HG02610 (cell line): ENCODE measurements around the gene MISP.
A peak's percentile ranks its signal among the peaks of the same experiment; 100 is the strongest.

Experiments used
- ATAC-seq: cut with Tn5 transposase; IDR thresholded peaks from one replicate; pipeline ENCODE4 v1.9.1; 2021; ENCODE audit warnings: mild to moderate bottlenecking, moderate library complexity; ENCODE audit not compliant: unreplicated experiment

Gene MISP

DNA sequence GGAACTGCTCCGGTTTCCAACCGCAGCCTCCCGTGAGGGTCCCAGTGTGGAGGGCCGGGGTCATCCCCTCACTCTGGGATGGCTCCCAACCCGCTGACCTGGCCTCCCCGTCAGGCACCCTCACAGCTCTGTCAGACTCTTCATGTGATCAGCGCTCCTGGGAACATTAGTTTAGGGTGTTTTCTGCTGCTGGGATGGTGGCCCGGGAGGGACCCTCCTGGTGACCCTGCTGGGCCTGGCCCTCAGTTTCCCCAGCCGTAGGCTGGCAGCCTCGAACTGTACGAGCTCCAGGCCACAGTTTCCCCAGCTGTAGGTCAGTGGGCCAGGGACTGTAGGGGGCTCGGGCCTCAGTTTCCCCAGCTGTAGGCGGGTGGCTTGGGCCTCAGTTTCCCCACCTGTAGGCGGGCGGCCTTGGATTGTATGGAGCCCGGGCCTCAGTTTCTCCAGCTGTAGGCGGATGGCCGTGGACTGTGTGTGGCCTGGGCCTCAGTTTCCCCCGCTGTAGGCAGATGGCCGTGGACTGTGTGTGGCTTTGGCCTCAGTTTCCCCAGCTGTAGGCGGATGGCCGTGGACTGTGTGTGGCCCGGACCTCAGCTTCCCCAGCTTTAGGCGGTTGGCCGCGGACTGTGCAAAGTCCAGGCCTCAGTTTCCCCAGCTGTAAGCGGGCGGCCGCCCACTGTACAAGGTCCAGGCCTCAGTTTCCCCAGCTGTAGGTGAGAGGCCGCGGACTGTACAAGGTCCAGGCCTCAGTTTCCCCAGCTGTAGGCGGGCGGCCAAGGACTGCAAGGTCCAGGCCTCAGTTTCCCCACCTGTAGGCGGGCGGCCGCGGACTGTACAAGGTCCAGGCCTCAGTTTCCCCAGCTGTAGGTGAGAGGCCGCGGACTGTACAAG, 45.0 kb downstream of the MISP start:
- ATAC-seq = no peak

DNA sequence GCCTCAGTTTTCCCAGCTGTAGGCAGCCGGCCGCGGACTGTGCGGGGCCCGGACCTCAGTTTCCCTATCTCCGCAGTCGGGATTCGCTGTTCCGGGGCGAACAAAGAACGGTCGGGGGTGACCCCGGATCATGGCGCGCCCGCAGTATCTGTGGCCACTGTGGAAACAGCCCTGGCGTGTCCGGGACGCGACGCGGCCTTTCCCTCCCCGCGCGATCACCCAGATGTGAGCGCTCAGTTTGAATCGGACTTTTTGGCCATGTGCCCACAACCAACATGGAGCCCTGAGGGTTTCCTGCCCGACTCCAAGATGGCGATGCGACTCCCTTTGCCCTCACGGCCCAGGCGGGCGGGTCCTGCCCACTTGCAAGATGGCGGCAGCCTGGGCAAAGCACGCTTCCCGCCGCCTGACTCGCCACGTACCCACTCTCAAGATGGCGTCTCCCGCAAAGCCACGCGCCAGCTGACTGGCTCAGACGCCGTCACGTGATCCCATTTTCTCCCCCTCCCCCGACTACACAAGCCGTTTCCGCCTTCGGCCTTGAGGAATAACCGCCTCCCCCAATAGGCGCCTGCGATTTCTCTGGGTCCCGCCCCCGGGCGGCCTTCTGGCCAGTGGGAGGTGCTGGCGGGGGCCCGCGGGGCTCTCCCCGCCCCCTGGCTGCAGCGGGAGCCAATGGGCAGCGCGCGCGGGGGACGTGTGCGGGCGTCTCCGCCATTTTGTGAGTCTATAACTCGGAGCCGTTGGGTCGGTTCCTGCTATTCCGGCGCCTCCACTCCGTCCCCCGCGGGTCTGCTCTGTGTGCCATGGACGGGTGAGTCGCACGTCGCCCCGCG, 46.0 kb downstream of the MISP start, which contains the start of gene PTBP1:
TSS of gene PTBP1 (plus strand) at position 761 of the 836 bp plus-strand sequence. CDS start at position 807, 46 bp downstream.
- peak; percentile 79 for ATAC-seq

DNA sequence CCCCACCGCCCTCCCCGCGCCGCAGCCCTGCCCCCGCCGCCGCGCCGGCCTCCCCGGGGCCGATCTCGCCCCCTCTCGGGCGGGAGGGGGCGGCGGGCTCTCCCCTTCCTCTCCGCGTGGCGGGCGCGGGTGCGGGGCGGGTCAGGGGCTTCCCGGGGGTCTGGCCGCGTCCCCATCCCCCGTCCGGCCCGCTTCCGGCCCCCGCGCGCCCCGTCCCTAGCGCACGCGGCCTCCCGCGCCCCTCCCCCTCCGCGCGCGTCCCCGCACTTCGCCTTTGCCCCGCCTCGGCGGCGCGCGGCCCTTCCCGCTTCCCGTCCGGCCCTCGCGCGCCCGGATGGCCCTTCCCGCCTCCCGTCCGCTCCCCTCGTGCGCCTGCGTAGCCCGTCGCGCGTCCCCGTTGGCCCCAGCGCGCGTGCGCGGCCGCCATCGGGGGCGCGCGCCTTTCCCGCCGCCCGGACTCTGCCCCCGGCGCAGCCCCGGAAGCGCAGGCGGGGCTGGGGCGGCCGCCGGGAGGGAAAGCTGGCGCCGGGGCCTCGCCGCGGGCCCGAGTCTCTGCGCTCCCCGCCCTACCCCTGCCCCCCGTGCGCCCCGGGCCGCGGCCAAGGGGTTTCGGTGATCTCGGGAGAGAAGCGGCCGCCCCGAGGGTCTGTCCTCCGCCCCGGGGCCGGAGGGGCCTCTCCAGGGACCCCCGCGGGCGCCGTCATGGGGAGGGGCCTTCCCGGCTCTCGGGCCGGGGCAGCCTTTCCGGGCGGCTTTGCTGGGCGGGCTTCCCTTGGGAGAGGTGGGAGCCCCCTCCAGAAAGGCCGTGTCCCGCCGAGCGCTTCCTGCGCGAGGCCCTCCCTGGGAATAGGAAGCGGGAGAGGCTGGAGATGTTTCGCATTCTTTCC, 46.9 kb downstream of the MISP start:
- peak; percentile 35 for ATAC-seq

- ATAC-seq = no peak
These were observed 47.6 kb downstream of the MISP start for GRCh38 chr19:798415-799075.

GRCh38 chr19:799076-799881, 48.4 kb downstream of the MISP start:
- ATAC-seq = no peak

- ATAC-seq = no peak
These were observed 49.6 kb downstream of the MISP start for GRCh38 chr19:800360-801029.

DNA sequence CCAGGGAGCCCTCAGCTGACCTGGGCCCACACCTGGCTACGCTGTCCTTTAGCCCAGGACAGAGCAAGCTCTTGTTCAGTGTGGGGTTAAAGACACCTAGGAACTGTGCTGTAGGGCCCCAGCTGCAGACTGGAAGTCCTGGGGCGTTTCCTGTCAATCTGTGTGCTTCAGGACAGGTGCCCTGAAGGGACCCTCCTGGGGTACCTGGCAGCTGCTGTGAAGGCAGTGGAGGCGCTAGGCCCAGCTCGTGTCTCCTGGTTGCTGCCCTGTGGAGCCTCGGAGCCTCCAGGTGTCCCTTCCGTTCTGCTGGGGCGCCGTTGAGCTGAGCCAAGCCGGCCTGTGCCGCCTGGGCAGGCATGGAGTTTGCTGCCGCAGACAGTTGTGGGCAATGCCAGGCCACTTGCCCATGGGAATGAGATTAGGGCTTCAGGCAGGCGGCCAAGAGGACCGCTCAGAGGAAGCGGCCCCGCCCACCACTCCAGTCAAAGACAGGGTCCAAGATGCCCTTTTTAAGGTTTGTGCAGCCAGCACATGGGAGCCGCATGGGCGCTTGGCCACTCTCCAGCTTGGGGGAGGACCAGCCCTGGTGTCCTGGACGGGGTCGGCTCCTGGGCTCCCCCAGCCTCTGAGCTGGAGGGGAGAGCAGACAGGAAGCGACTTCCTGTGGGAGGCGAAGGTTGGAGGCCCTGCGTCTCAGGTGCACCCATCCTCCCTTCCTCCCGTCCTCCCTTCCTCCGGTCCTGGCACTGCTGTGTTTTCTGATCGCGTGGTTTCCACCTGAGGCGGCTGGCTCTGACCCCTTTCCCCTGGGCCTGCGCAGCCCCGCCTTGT, 50.3 kb downstream of the MISP start:
- no peak for ATAC-seq

DNA sequence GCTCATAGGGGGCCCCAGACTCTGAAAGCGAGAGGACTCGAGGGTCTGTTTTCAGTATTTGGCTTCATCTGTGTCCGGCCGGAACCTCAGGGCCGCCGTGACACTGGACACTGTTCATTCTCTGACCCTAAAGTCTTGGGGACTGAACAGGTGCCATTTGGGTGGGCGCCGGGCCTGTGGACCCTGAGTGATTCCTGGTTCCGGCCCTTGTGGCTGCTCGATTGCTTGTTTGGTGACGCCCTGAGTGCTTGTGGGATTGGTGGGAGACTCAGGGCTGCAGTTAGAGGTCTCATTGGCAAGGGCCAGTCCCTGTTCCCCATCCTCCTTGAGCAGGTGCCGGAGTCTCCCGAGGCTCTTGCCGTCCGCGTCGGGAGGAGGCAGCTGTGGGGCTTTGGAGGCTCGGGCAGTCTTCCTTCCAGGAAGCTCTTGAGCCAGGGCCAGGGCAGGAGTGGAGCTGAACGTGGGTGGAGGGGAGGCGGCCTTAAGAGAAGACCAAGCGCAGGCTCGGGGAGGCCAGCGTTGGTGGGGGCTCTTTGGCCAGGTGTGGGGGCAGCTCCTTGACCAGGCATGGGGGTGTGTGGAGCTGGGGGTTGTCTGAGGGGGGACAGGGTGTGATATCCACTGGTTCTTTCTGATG, 51.1 kb downstream of the MISP start:
- ATAC-seq = no peak

DNA sequence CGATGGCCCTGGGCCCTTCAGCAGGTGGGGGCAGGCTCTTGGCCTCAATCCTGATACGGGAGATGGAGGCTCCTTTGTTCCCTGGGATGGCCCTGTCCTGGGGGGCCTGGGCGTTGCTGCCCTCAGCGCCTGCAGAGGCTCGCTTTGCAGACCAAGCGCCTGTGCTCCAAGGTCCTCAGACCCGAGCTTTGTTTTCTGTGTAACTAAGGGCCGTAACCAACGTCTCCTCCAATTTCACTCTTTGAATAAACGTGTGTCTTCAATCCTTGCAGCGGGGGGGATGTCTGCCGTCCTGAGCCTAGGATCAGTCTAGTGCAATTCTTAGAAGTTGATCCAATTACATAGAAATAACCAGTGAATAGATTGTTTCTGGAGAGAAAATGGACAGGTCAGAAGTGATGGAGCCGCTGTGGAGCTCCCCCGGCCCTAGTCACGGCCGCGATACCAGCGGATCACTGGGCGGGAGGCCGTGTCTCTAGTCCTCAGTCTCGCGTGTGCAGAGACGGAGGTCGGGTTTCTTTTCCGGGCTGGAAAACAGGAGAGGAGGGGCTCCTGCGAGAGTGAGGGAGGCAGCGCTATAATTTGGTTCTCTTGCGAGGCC, 51.7 kb downstream of the MISP start:
- no peak for ATAC-seq

DNA sequence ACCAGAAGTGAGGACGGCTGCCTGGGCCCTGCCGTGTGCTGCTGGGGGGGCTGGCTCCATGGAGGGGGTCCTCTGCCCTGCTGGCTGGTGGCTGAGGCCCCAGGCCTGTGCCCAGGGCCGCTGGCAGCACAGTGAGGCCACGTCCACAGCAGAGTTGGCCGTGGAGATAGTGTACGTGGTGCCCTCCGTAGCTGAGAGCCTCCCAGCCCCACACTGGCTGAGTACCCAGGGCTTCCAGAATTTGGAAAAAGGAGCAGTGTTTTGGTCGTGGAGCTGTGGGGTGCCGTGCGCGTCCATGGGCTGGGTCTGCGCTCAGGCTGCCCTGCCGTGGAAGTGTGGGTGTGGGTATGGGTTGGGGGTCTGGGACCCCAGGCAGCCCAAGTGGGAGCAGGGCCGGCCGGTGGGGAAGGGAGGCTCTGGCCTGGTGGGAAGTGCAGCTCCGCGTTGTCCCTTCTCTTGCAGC, 52.2 kb downstream of the MISP start:
- no peak for ATAC-seq

DNA sequence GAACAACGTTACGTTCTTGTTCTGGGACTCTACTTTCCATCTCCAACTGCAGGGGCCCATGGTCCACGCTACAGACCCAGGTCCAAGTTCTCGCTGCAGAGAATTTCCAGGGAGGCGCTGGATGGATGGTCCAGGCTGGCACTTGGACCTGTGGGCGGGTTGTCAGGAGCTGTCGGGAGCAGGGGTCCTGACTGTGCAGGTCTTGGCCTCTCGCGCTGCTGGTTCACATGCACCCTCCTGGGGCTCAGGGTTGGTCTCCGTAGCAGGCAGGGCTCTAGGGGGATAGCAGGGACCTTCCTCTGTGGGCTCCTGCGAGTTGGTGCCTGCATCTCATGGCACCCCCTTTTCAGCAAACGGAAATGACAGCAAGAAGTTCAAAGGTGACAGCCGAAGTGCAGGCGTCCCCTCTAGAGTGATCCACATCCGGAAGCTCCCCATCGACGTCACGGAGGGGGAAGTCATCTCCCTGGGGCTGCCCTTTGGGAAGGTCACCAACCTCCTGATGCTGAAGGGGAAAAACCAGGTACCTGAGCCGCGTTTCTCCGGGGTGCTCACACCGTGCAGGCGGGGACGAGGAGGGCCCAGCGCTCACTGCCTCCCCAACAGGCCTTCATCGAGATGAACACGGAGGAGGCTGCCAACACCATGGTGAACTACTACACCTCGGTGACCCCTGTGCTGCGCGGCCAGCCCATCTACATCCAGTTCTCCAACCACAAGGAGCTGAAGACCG, 52.9 kb downstream of the MISP start:
- no peak for ATAC-seq

DNA sequence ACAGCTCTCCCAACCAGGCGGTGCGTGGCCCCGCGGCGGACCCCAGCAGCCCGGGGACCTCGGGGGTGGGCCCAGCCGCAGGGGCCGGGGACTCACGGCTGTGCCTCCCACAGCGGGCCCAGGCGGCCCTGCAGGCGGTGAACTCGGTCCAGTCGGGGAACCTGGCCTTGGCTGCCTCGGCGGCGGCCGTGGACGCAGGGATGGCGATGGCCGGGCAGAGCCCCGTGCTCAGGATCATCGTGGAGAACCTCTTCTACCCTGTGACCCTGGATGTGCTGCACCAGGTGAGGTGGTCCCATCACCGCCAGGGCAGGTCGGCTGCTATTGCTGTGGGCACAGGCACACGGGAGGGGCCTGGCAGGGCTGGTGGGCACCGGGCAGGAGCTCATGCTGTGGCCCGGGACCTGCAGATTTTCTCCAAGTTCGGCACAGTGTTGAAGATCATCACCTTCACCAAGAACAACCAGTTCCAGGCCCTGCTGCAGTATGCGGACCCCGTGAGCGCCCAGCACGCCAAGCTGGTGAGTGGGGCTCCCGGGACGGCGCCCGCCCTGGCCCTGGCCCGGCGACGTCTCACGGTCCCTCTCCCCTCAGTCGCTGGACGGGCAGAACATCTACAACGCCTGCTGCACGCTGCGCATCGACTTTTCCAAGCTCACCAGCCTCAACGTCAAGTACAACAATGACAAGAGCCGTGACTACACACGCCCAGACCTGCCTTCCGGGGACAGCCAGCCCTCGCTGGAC, 53.7 kb downstream of the MISP start:
- ATAC-seq = no peak

- ATAC-seq = no peak
These were observed 54.2 kb downstream of the MISP start for GRCh38 chr19:805166-805551.

GRCh38 chr19:805600-806550, 55.0 kb downstream of the MISP start:
- no peak for ATAC-seq
